Activated CD4-positive, alpha-beta T cell treated with anti-CD3 and anti-CD28 coated beads, Interleukin-2, Interleukin-6, amounts not matched to agents 100 ng/mL and 50 ng/mL, durations not matched to agents 16 hours and 8 hours (primary cell): ENCODE results near the gene NCLN.
"Not testable (repeated sequence)": the region's sequence is repeated elsewhere in the genome, so short reads cannot be mapped to it uniquely, and the experiment has no call there.

Experiments used
- DNase-seq: peaks from one replicate; pipeline ENCODE4 v3.0.0-alpha.2; 2020

Gene NCLN

GRCh38 chr19:3229346-3229743 is 43.6 kb downstream of the NCLN start:
- DNase-seq, result no peak

GRCh38 chr19:3229888-3230496 is 44.3 kb downstream of the NCLN start:
- DNase-seq, result no peak

- DNase-seq, result no peak
Measured at GRCh38 chr19:3231288-3231687, 45.6 kb downstream of the NCLN start.

- DNase-seq, result no peak
Measured at GRCh38 chr19:3233116-3233515, 47.4 kb downstream of the NCLN start.

- no peak for DNase-seq
Measured at GRCh38 chr19:3233831-3234230, 48.1 kb downstream of the NCLN start.

GRCh38 chr19:3234800-3235199 is 49.1 kb downstream of the NCLN start:
- peak; percentile 40 for DNase-seq

- DNase-seq, result not testable (repeated sequence)
Measured at GRCh38 chr19:3235604-3236003, 49.9 kb downstream of the NCLN start.

- DNase-seq, result no peak
Measured at GRCh38 chr19:3236272-3236671, 50.5 kb downstream of the NCLN start.

- DNase-seq, result no peak
Measured at GRCh38 chr19:3238066-3238561, 52.4 kb downstream of the NCLN start.

- no peak for DNase-seq
Measured at GRCh38 chr19:3239367-3239766, 53.6 kb downstream of the NCLN start.

- peak; percentile 39 for DNase-seq
Measured at GRCh38 chr19:3243819-3244700, 58.3 kb downstream of the NCLN start.

- DNase-seq, result no peak
Measured at GRCh38 chr19:3245050-3245449, 59.3 kb downstream of the NCLN start.

GRCh38 chr19:3248728-3249326 is 63.1 kb downstream of the NCLN start:
- no peak for DNase-seq

- DNase-seq, result no peak
Measured at GRCh38 chr19:3249408-3249807, 63.7 kb downstream of the NCLN start.

- peak; percentile 24 for DNase-seq
Measured at GRCh38 chr19:3250675-3251074, 64.9 kb downstream of the NCLN start.

- DNase-seq, result no peak
Measured at GRCh38 chr19:3251229-3251628, 65.5 kb downstream of the NCLN start.

GRCh38 chr19:3252650-3253049 is 66.9 kb downstream of the NCLN start:
- DNase-seq, result no peak

GRCh38 chr19:3253270-3253669 is 67.5 kb downstream of the NCLN start:
- no peak for DNase-seq

- no peak for DNase-seq
Measured at GRCh38 chr19:3254520-3254919, 68.8 kb downstream of the NCLN start.

GRCh38 chr19:3257071-3257470 is 71.3 kb downstream of the NCLN start:
- no peak for DNase-seq
